Measurements from ENCODE around the gene SPO11.

The SPO11 gene

GRCh38 chr20:57371363-57371762 is 41.8 kb downstream of the SPO11 start:
- CTCF ChIA-PET = interaction anchor here (1.6 kb wide), 1 partner anchor 27 kb away, joined by 3 read pairs; no protein-coding TSS in a partner anchor
- no peak for DNase-seq (ENCODE audit: extremely low spot score)
- TF ChIP-seq CTCF (IDR thresholded peaks at IDR 0.05; ENCODE audit: control extremely low read depth, extremely low read depth, low read depth, missing control alignments) = no peak
- POLR2A ChIA-PET = no interaction called here

GRCh38 chr20:57372157-57372556 is 42.6 kb downstream of the SPO11 start:
- no peak for TF ChIP-seq CTCF (IDR thresholded peaks at IDR 0.05; ENCODE audit: control extremely low read depth, extremely low read depth, low read depth, missing control alignments)
- ChIA-PET CTCF (interaction anchor here (1.6 kb wide), 1 partner anchor 27 kb away, joined by 3 read pairs; no protein-coding TSS in a partner anchor), POLR2A (no interaction called here)
- DNase-seq (ENCODE audit: extremely low spot score) = no peak

- TF ChIP-seq CTCF (IDR thresholded peaks at IDR 0.05; ENCODE audit: control extremely low read depth, extremely low read depth, low read depth, missing control alignments) = no peak
- ChIA-PET POLR2A (no interaction called here), CTCF (interaction anchor here (1.6 kb wide), 1 partner anchor 26 kb away, joined by 3 read pairs; no protein-coding TSS in a partner anchor)
- no peak for DNase-seq (ENCODE audit: extremely low spot score)
Observed at GRCh38 chr20:57372581-57373350, 43.2 kb downstream of the SPO11 start.

- ChIA-PET POLR2A (no interaction called here), CTCF (interaction anchor here (1.1 to 2.3 kb wide), 6 partner anchors 8 to 124 kb away, joined by 3 to 5 read pairs (median 3); no protein-coding TSS in a partner anchor)
- no peak for DNase-seq (ENCODE audit: extremely low spot score)
- TF ChIP-seq CTCF (IDR thresholded peaks at IDR 0.05; ENCODE audit: control extremely low read depth, extremely low read depth, low read depth, missing control alignments) = no peak
Observed at GRCh38 chr20:57374343-57374930, 44.8 kb downstream of the SPO11 start.

- no peak for DNase-seq (ENCODE audit: extremely low spot score)
- ChIA-PET POLR2A (no interaction called here), CTCF (interaction anchor here (0.8 to 2.3 kb wide), 3 partner anchors 20 to 123 kb away, joined by 4 to 5 read pairs (median 5); no protein-coding TSS in a partner anchor)
- no peak for TF ChIP-seq CTCF (IDR thresholded peaks at IDR 0.05; ENCODE audit: control extremely low read depth, extremely low read depth, low read depth, missing control alignments)
Observed at GRCh38 chr20:57374931-57375651, 45.5 kb downstream of the SPO11 start.

GRCh38 chr20:57375652-57376230 is 46.1 kb downstream of the SPO11 start:
- ChIA-PET CTCF (interaction anchor here (0.8 to 2.3 kb wide), 4 partner anchors 13 to 122 kb away, joined by 4 to 6 read pairs (median 5); no protein-coding TSS in a partner anchor), POLR2A (no interaction called here)
- TF ChIP-seq CTCF (IDR thresholded peaks at IDR 0.05; ENCODE audit: control extremely low read depth, extremely low read depth, low read depth, missing control alignments) = no peak
- no peak for DNase-seq (ENCODE audit: extremely low spot score)

All from GM10248 (cell line).